CD14-positive monocyte (primary cell): Measurements from ENCODE around the gene EVA1C. TPM values are rescaled to one million over a fixed set of nuclear protein-coding genes. Genes with fewer than 3 reads are reported as not detected.

Experiments
- DNase-seq, 3 donors: peaks; one replicate each; pipeline ENCODE4 v3.0.0-alpha.2; 2011 to 2022
- H2AFZ ChIP-seq: 2 replicates; pipeline ENCODE4 v1.6.0; 2012; ENCODE audit warnings: mild to moderate bottlenecking, low read depth, low read length, inconsistent platforms; ENCODE audit not compliant: insufficient read depth, poor library complexity, severe bottlenecking
- H3K27ac ChIP-seq, 2 donors: 1 replicate in 1 of 2; 2 replicates in 1 of 2; pipeline ENCODE4 v1.5.1; 2012 to 2013; ENCODE audit warnings: low read length in 2 of 2, control low read depth in 1 of 2, inconsistent platforms in 1 of 2, low read depth in 1 of 2, mild to moderate bottlenecking in 1 of 2
- H3K27me3 ChIP-seq, 2 donors: one replicate each; pipeline versions ENCODE4 v1.6.0 to v1.6.1; 2011 to 2013; ENCODE audit warnings: low read length in 2 of 2; ENCODE audit not compliant: control insufficient read depth in 2 of 2, insufficient read depth in 2 of 2
- H3K36me3 ChIP-seq, 2 donors: replicated peaks in 1 of 2; 1 replicate in 1 of 2; 2 replicates in 1 of 2; pipeline versions ENCODE4 v1.5.1 to v1.6.1; 2012 to 2013; ENCODE audit warnings: low read length in 2 of 2, control low read depth in 1 of 2, inconsistent platforms in 1 of 2, mild to moderate bottlenecking in 1 of 2; ENCODE audit not compliant: insufficient read depth in 2 of 2, control insufficient read depth in 1 of 2
- H3K4me1 ChIP-seq, 2 donors: 1 replicate in 1 of 2; 2 replicates in 1 of 2; pipeline versions ENCODE4 v1.5.1 to v1.6.1; 2012 to 2013; ENCODE audit warnings: low read length in 2 of 2, control low read depth in 1 of 2, inconsistent platforms in 1 of 2, mild to moderate bottlenecking in 1 of 2, moderate library complexity in 1 of 2; ENCODE audit not compliant: insufficient read depth in 2 of 2, control insufficient read depth in 1 of 2
- H3K4me2 ChIP-seq: replicated peaks from 2 replicates; pipeline ENCODE3; 2012; ENCODE audit warnings: low read length, moderate library complexity, mild to moderate bottlenecking; ENCODE audit not compliant: poor library complexity, severe bottlenecking; ENCODE audit errors: extremely low read depth
- H3K4me3 ChIP-seq, 3 experiments: fragments of 200-600 bp in 1 of 3; sonication (generic) in 1 of 3; replicated peaks in 1 of 3; 1 replicate in 2 of 3; 2 replicates in 1 of 3; pipeline ENCODE4 v1.5.1; 2011 to 2013; ENCODE audit warnings: low read length in 3 of 3, mild to moderate bottlenecking in 3 of 3, control low read depth in 2 of 3, low read depth in 2 of 3, inconsistent platforms in 1 of 3, moderate library complexity in 1 of 3
- H3K79me2 ChIP-seq: 2 replicates; pipeline ENCODE4 v1.6.0; 2012; ENCODE audit warnings: mild to moderate bottlenecking, control low read depth, inconsistent platforms, low read length, moderate library complexity; ENCODE audit not compliant: insufficient read depth
- H3K9ac ChIP-seq: 2 replicates; pipeline ENCODE4 v1.6.0; 2017; ENCODE audit warnings: low read length, mild to moderate bottlenecking; ENCODE audit not compliant: insufficient read depth, poor library complexity, severe bottlenecking
- H3K9me3 ChIP-seq, 2 donors: replicated peaks in 1 of 2; 1 replicate in 1 of 2; 2 replicates in 1 of 2; pipeline versions ENCODE4 v1.5.1 to v1.6.1; 2012 to 2013; ENCODE audit warnings: low read length in 2 of 2, control low read depth in 1 of 2; ENCODE audit not compliant: control insufficient read depth in 1 of 2, insufficient read depth in 1 of 2
- H4K20me1 ChIP-seq: 2 replicates; pipeline ENCODE4 v1.6.0; 2012; ENCODE audit warnings: mild to moderate bottlenecking, low read length, control low read depth, moderate library complexity; ENCODE audit not compliant: insufficient read depth
- H3K27ac Mint-ChIP-seq, 7 donors: one replicate each; pipeline ENCODE4 v1.8.0; 2020; ENCODE audit warnings: mild to moderate bottlenecking in 7 of 7, mixed read lengths in 7 of 7, moderate library complexity in 6 of 7, inconsistent platforms in 2 of 7
- H3K27me3 Mint-ChIP-seq, 3 donors: one replicate each; pipeline ENCODE4 v1.8.0; 2021 to 2022; ENCODE audit warnings: low read depth in 3 of 3, mild to moderate bottlenecking in 3 of 3, mixed read lengths in 3 of 3, moderate library complexity in 3 of 3, inconsistent platforms in 1 of 3
- H3K36me3 Mint-ChIP-seq, 2 donors: one replicate each; pipeline ENCODE4 v1.8.0; 2020; ENCODE audit warnings: mixed read lengths in 2 of 2, inconsistent platforms in 1 of 2, mild to moderate bottlenecking in 1 of 2
- H3K4me1 Mint-ChIP-seq: one replicate; pipeline ENCODE4 v1.8.0; 2020; ENCODE audit warnings: mild to moderate bottlenecking, mixed read lengths
- H3K4me3 Mint-ChIP-seq, 2 donors: one replicate each; pipeline ENCODE4 v1.8.0; 2020; ENCODE audit warnings: mild to moderate bottlenecking in 2 of 2, mixed read lengths in 2 of 2, moderate library complexity in 1 of 2
- H3K9me3 Mint-ChIP-seq, 7 donors: one replicate each; pipeline ENCODE4 v1.8.0; 2020 to 2022; ENCODE audit warnings: mixed read lengths in 7 of 7, mild to moderate bottlenecking in 6 of 7, moderate library complexity in 6 of 7, inconsistent platforms in 2 of 7
- CTCF ChIP-seq: fragments of 200-600 bp; IDR thresholded peaks from one replicate; pipeline ENCODE4 v1.8.0; 2022; ENCODE audit warnings: antibody characterized with exemption, mild to moderate bottlenecking
- WGBS: methylation state at CpG from one replicate; pipeline ENCODE4 v1.1.5; 2013; ENCODE audit warnings: missing lambda C conversion rate; ENCODE audit not compliant: insufficient coverage; 5-methylcytosine and 5-hydroxymethylcytosine counted together
- intact Hi-C, 2 donors: fragments of 100-400 bp; cut with micrococcal nuclease; formaldehyde crosslinking; loops; one replicate each; pipeline versions ENCODE4 v1.15.0 to v1.15.1; 2023
- polyA plus RNA-seq, 3 donors: library from polyadenylated mRNA; depleted of rRNA in 1 of 3; unstranded in 2 of 3; stranded (reverse) in 1 of 3; fragments of 300-500 nt in 2 of 3; fragments of >200 nt in 1 of 3; fragmentation: Illumina TruSeq in 2 of 3; gene quantifications; 1 replicate in 2 of 3; 2 replicates in 1 of 3; pipeline ENCODE4 v1.2.3, GENCODE V29; 2012 to 2021

Gene EVA1C
- polyA plus RNA-seq, 3 donors = 0.37 to 0.73 (median 0.63) TPM

GRCh38 chr21:32477424-32477745 is 64.9 kb downstream of the EVA1C start:
- TF ChIP-seq CTCF = no peak
- no peaks in the 10 kb centered on the region for H3K27me3 ChIP-seq
- no peak overlapping the region for H3K27ac ChIP-seq
- no peak overlapping the region for H3K4me3 ChIP-seq
- intact Hi-C loops = no loop called here
- Mint-ChIP-seq H3K9me3 (peaks cover 0 to 2% (median 0%) of the 10 kb centered on the region in 7 donors), H3K27me3 (peaks cover 0 to under 1% (median 0%) of the 10 kb centered on the region in 3 donors), H3K27ac (no peak overlapping the region), H3K36me3 (no peaks in the 10 kb centered on the region), H3K4me3 (no peak overlapping the region), H3K4me1 (no peaks in the 10 kb centered on the region)
- DNase-seq = no peak
- WGBS = 60% methylated on average over 1 of the region's 9 CpGs
- H4K20me1 ChIP-seq = no peaks in the 10 kb centered on the region
- no peak overlapping the region for H3K9ac ChIP-seq
- H3K4me1 ChIP-seq = no peaks in the 10 kb centered on the region
- no peaks in the 10 kb centered on the region for H3K79me2 ChIP-seq
- H3K4me2 ChIP-seq = no peak overlapping the region
- H3K9me3 ChIP-seq = no peaks in the 10 kb centered on the region
- no peaks in the 10 kb centered on the region for H3K36me3 ChIP-seq
- H2AFZ ChIP-seq = no peak overlapping the region

GRCh38 chr21:32481875-32482408 is 69.4 kb downstream of the EVA1C start:
- H4K20me1 ChIP-seq = no peaks in the 10 kb centered on the region
- 89% methylated on average over 9 of the region's 9 CpGs for WGBS
- Mint-ChIP-seq H3K36me3 (no peaks in the 10 kb centered on the region), H3K27me3 (peaks cover 0 to 6% (median 1%) of the 10 kb centered on the region in 3 donors), H3K4me3 (no peak overlapping the region), H3K9me3 (peaks cover 0 to 2% (median 0%) of the 10 kb centered on the region in 7 donors), H3K27ac (no peak overlapping the region), H3K4me1 (peaks cover 9% of the 10 kb centered on the region)
- no peak overlapping the region for H3K4me3 ChIP-seq
- no peak overlapping the region for H3K9ac ChIP-seq
- H3K4me1 ChIP-seq = peaks cover 7 to 9% of the 10 kb centered on the region in 2 donors
- H3K36me3 ChIP-seq = no peaks in the 10 kb centered on the region
- H2AFZ ChIP-seq = no peak overlapping the region
- no peaks in the 10 kb centered on the region for H3K79me2 ChIP-seq
- no peak overlapping the region for H3K4me2 ChIP-seq
- intact Hi-C loops = no loop called here
- no peak for TF ChIP-seq CTCF
- no peak overlapping the region for H3K27ac ChIP-seq
- no peaks in the 10 kb centered on the region for H3K9me3 ChIP-seq
- no peak for DNase-seq
- H3K27me3 ChIP-seq = no peaks in the 10 kb centered on the region
